Measurements from ENCODE around the gene PRMT7.

The PRMT7 gene

GRCh38 chr16:68273896-68274295 lies 36.9 kb upstream of the PRMT7 start:
- TF ChIP-seq EZH2phosphoT487 (IDR thresholded peaks at IDR 0.05; ENCODE audit: borderline replicate concordance) (no peak), CTCF (conservative IDR thresholded peaks at IDR 0.05; ENCODE audit: low read length) (no peak)
- Histone ChIP-seq H3K4me3 (ENCODE audit: low read length, poor library complexity, severe bottlenecking) (no peak overlapping the region), H3F3A (ENCODE audit: low read depth) (0 out of 2 replicates have a peak, but pooled peaks cover 2% of the 10 kb centered on the region), H4K20me1 (ENCODE audit: insufficient read depth, low read length, poor library complexity, severe bottlenecking) (peaks cover 14% of the 10 kb centered on the region), H2AFZ (ENCODE audit: low read length) (no peak overlapping the region), H3K9me3 (ENCODE audit: insufficient read depth, low read depth, low read length) (no peaks in the 10 kb centered on the region), H3K79me2 (ENCODE audit: insufficient read depth, low read length) (peaks cover 72% of the 10 kb centered on the region), H3K9me2 (replicated peaks; ENCODE audit: low read depth, low read length) (no peaks in the 10 kb centered on the region), H3K27me3 (ENCODE audit: insufficient read depth, low read length, poor library complexity, severe bottlenecking) (no peaks in the 10 kb centered on the region), H3K4me1 (ENCODE audit: insufficient read depth, low read length, poor library complexity, severe bottlenecking) (peaks cover 41% of the 10 kb centered on the region), H3K9ac (ENCODE audit: low read depth, low read length, poor library complexity, severe bottlenecking) (peak overlapping the region; percentile 68), H3K36me3 (ENCODE audit: insufficient read depth, low read length) (peaks cover 15% of the 10 kb centered on the region; the same call in 1 of the 2 replicates), H3K4me2 (ENCODE audit: low read depth, low read length, poor library complexity, severe bottlenecking) (no peak overlapping the region)

- Histone ChIP-seq H3K79me2 (ENCODE audit: insufficient read depth, low read length) (peaks cover 67% of the 10 kb centered on the region), H3K27me3 (ENCODE audit: insufficient read depth, low read length, poor library complexity, severe bottlenecking) (no peaks in the 10 kb centered on the region), H3K36me3 (ENCODE audit: insufficient read depth, low read length) (peaks cover 15% of the 10 kb centered on the region; the same call in 1 of the 2 replicates), H3K4me3 (ENCODE audit: low read length, poor library complexity, severe bottlenecking) (no peak overlapping the region), H3K4me1 (ENCODE audit: insufficient read depth, low read length, poor library complexity, severe bottlenecking) (peaks cover 38% of the 10 kb centered on the region), H3K9me2 (replicated peaks; ENCODE audit: low read depth, low read length) (no peaks in the 10 kb centered on the region), H4K20me1 (ENCODE audit: insufficient read depth, low read length, poor library complexity, severe bottlenecking) (peaks cover 11% of the 10 kb centered on the region), H2AFZ (ENCODE audit: low read length) (no peak overlapping the region), H3K9ac (ENCODE audit: low read depth, low read length, poor library complexity, severe bottlenecking) (peak overlapping the region; percentile 68), H3K9me3 (ENCODE audit: insufficient read depth, low read depth, low read length) (no peaks in the 10 kb centered on the region), H3K4me2 (ENCODE audit: low read depth, low read length, poor library complexity, severe bottlenecking) (no peak overlapping the region), H3F3A (ENCODE audit: low read depth) (0 out of 2 replicates have a peak, but pooled peaks cover 2% of the 10 kb centered on the region)
- TF ChIP-seq EZH2phosphoT487 (IDR thresholded peaks at IDR 0.05; ENCODE audit: borderline replicate concordance) (no peak), CTCF (conservative IDR thresholded peaks at IDR 0.05; ENCODE audit: low read length) (no peak)
Observed at GRCh38 chr16:68274441-68274840, 36.4 kb upstream of the PRMT7 start.

GRCh38 chr16:68275611-68276191 lies 35.1 kb upstream of the PRMT7 start:
- Histone ChIP-seq H4K20me1 (ENCODE audit: insufficient read depth, low read length, poor library complexity, severe bottlenecking) (peaks cover 3% of the 10 kb centered on the region), H3K79me2 (ENCODE audit: insufficient read depth, low read length) (peaks cover 63% of the 10 kb centered on the region), H3K9ac (ENCODE audit: low read depth, low read length, poor library complexity, severe bottlenecking) (peak overlapping the region; percentile 68), H3K27me3 (ENCODE audit: insufficient read depth, low read length, poor library complexity, severe bottlenecking) (no peaks in the 10 kb centered on the region), H3K36me3 (ENCODE audit: insufficient read depth, low read length) (peaks cover 15% of the 10 kb centered on the region; the same call in 1 of the 2 replicates), H3K4me1 (ENCODE audit: insufficient read depth, low read length, poor library complexity, severe bottlenecking) (peaks cover 38% of the 10 kb centered on the region), H3F3A (ENCODE audit: low read depth) (0 out of 2 replicates have a peak, but pooled peaks cover 2% of the 10 kb centered on the region), H2AFZ (ENCODE audit: low read length) (no peak overlapping the region), H3K4me3 (ENCODE audit: low read length, poor library complexity, severe bottlenecking) (peak overlapping the region; percentile 15), H3K9me2 (replicated peaks; ENCODE audit: low read depth, low read length) (no peaks in the 10 kb centered on the region), H3K4me2 (ENCODE audit: low read depth, low read length, poor library complexity, severe bottlenecking) (peak overlapping the region; percentile 41), H3K9me3 (ENCODE audit: insufficient read depth, low read depth, low read length) (no peaks in the 10 kb centered on the region)
- no peak for TF ChIP-seq CTCF (conservative IDR thresholded peaks at IDR 0.05; ENCODE audit: low read length)
- TF ChIP-seq EZH2phosphoT487 (IDR thresholded peaks at IDR 0.05; ENCODE audit: borderline replicate concordance): no peak
